Fibroblast of lung (primary cell): ENCODE measurements around the gene VTI1A.

ENCODE experiments used
- EZH2 ChIP-seq: IDR thresholded peaks from 2 replicates; pipeline ENCODE4 v1.5.1; 2012; ENCODE audit warnings: low read length, control low read depth, mild to moderate bottlenecking; ENCODE audit errors: missing control alignments
- TF ChIP-seq, protein P1 (sequence below), 2 donors: IDR thresholded peaks in 1 of 2; conservative IDR thresholded peaks in 1 of 2; 1 replicate in 1 of 2; 2 replicates in 1 of 2; pipeline ENCODE4 v1.5.1; 2011 to 2012; ENCODE audit warnings: low read length in 2 of 2, control low read depth in 1 of 2, inconsistent platforms in 1 of 2, low read depth in 1 of 2, mild to moderate bottlenecking in 1 of 2

DNA sequence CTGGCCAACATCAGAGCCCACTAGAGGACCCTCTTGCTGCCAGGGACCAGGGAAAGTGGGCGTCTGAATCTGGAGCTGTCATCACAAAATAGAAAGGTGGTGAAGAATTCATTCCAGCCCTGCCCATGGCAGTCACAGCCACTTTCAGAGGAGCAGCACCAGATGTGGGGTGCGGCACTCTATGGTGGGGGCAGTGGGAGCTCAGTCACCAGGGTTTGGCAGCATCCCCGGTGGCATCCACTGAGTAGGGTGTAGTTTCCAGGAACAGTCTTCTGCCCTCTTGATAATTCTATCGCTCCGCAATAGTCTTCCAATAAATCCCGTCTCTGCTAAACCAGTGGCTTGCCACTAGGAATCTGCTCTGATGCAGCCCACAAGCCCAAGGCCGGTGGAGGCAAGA, 394.5 kb downstream of the VTI1A start:
- TF ChIP-seq, protein P1, sequence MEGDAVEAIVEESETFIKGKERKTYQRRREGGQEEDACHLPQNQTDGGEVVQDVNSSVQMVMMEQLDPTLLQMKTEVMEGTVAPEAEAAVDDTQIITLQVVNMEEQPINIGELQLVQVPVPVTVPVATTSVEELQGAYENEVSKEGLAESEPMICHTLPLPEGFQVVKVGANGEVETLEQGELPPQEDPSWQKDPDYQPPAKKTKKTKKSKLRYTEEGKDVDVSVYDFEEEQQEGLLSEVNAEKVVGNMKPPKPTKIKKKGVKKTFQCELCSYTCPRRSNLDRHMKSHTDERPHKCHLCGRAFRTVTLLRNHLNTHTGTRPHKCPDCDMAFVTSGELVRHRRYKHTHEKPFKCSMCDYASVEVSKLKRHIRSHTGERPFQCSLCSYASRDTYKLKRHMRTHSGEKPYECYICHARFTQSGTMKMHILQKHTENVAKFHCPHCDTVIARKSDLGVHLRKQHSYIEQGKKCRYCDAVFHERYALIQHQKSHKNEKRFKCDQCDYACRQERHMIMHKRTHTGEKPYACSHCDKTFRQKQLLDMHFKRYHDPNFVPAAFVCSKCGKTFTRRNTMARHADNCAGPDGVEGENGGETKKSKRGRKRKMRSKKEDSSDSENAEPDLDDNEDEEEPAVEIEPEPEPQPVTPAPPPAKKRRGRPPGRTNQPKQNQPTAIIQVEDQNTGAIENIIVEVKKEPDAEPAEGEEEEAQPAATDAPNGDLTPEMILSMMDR (conservative IDR thresholded peaks at IDR 0.05 in 1 of 2, IDR thresholded peaks at IDR 0.05 in 1 of 2; ENCODE audit: low read depth in 1 of 2, low read length in 2 of 2) = no peak
- TF ChIP-seq EZH2 = no peak
